ENCODE measurements around the gene MTHFD1.
"Not testable (repeated sequence)": the region's sequence is repeated elsewhere in the genome, so short reads cannot be mapped to it uniquely, and the experiment has no call there.

Gene MTHFD1

DNA sequence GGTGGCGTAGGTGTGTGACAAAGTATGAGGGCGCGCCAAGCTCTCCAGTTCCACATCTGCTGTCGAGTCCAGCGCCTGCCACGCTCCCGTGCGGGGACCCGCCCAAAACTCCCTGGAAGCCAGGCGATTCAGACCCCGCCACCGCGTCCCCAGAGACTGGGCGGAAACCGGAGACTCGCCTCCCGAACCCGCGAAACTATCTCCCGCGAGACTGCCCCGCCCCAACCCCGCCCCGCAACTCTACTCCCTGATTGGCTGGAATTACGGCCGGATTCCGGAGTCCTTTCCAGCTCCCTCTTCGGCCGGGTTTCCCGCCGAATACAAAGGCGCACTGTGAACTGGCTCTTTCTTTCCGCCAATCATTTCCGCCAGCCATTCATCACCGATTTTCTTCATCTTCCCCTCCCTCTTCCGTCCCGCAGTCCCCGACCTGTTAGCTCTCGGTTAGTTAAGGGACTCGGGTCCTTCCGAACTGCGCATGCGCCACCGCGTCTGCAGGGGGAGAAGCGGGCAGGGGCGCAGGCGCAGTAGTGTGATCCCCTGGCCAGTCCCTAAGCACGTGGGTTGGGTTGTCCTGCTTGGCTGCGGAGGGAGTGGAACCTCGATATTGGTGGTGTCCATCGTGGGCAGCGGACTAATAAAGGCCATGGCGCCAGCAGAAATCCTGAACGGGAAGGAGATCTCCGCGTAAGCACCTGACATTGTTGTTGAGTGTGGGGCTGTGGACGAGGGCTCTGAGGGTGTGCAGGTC is at the start of gene MTHFD1:
Gene MTHFD1 (plus strand): TSS at position 572 of the 751 bp plus-strand sequence. CDS start 75 bp downstream, at position 647.
- peak; percentile 98 for DNase-seq

DNA sequence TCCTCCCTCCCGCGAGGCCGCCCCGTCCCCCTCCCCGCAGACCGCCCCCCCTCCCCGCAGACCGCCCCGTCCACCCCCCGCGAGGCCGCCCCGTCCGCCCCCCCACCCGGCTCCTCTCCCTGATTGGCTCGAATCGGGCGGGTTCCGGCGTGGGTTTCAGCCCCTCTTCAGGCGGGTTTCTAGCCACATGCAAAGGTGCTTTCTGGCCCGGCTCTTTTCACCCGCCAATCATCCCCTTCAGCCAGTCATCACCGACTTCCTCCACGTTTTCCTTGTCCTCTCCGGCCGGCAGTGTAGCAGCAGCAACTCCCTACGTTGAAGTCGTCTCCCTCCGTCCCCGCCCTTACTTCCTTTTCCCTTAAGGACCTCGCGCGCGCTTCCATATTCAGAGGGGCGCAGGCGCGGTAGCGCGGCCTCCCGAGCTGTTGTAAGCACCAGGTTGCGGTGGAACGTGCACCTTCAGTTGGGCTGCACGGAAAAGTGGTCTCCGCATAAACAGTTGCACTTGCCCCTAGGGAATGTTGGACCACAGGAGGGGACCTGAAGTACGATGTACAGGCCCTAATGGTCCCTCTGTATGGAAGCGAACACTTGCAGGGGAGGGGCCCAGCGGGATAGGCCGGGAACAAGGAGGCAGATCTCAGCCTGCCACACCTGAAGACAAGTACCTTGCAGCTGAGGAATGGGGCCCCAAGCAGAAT is 49.4 kb upstream of the MTHFD1 start:
- peak; percentile 98 for DNase-seq

DNA sequence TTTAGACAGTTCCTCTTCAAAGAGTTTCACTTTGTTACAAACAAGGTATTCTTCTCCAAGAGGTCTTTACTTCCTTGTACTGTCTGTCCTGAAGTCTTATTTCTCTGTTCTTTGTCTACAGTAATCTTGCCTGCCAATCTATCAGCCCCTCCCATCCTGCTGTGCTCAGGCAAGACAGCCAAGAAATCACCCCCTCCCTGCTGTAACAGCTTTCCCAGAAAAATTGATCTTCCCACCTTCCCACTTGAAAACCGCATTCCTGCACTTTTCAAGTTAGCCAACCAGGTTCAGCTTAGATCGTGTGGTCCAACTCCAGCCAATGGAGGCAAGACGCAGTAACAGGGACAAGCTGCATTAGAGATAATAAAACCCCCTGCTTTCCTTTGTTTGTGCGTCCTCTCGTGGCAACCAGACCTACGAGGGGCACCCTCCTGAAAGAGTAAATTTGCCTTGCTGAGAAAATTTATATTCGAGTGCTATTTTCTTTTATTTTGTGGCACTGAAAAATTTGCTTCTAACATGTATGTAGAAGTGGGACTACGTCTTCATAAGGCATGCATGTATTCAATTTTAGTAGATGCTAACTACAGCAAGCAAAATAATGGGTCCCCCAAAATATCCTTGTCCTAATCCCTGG is 47.5 kb upstream of the MTHFD1 start:
- DNase-seq, result peak; percentile 5

DNA sequence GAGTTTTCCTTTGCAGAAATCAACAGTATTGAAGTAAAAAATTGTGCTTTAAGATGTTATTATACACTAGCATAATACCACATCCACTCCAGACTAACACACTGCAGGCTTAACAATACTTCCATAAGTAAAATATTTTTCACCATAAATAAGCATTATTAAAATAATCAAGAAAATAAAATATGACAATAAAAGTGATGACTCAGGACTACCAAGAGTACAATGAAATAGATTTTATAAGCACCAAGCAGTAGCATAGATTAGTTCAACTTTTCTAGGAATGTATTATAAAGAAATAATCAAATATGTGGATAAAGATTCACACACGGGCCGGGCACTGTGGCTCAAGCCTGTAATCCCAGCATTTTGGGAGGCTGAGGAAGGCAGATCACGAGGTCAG is 40.4 kb upstream of the MTHFD1 start:
- no peak for DNase-seq

DNA sequence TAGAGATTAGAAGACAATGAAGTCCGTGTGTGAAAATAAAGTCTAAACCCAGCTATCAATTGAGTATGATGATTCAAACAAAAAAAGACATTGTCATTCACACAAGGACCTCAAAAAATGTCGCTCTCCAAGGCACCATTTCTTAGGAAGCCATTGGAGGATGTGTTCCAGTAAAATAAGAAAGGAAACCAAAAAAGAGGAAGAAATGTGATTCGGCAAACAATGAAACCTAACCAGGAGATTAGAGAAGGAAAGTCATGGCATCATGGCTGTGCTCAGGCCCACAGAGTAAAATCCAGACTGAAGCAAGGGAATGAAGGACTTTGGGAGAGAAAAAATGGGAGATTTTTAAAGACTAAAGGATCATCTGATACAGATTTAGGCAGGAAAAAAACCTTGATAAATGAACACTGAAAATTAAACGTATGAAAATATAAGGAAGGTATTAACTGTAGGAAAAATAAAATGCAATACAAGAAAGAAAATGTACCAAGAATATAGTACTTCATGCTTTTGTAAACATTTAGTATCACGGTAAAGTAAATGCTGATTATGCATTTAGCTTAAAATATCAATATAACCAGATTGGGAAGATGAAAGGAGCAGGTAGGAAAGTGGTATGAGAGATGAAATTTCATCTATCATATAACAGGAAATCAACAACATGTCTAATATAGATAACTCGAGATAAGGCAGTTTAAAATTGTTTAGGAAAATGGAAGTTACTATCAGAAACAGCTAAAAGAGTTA is 38.2 kb upstream of the MTHFD1 start:
- DNase-seq, result no peak

DNA sequence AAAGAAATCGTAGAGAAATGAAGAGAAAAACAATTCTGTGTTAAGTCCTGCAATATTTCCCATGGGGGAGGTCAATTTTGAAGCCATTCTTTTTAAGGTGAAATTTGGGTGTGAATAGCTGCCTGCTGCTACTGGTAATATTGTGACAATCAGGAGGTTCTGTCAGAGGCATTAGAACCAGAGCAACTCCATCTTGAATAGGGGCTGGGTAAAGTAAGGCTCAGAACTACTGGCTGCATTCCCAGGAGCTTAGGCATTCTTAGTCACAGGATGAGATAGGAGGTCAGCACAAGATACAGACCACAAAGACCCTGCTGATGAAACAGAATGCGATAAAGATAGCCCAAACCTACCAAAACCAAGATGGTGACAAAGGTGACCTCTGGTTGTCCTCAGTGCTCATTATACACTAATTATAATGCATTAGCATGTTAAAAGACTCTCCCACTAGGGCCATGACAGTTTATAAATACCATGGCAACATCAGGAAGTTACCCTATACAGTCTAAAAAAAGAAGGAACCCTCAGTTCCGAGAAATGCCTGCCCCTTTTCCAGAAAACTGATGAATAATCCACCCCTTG is 24.8 kb upstream of the MTHFD1 start:
- DNase-seq, result no peak

DNA sequence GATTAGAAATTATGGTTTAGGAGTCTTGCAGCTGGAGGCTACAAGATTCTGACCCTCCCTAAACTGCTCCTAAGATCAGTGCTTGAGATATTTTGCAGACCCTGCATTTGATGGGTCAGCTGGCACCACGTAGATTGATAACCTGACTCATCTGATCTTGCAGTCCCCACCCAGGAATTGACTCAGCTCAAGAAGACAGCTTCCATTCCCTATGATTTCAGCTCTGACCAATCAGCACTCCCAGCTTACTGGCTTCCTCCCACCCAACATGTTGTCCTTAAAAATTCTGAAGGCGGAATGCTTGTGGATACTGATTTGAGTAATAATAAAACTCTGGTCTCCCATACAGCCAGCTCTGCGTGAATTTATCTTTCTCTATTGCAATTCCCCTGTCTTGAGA is 23.2 kb upstream of the MTHFD1 start:
- DNase-seq, result no peak

DNA sequence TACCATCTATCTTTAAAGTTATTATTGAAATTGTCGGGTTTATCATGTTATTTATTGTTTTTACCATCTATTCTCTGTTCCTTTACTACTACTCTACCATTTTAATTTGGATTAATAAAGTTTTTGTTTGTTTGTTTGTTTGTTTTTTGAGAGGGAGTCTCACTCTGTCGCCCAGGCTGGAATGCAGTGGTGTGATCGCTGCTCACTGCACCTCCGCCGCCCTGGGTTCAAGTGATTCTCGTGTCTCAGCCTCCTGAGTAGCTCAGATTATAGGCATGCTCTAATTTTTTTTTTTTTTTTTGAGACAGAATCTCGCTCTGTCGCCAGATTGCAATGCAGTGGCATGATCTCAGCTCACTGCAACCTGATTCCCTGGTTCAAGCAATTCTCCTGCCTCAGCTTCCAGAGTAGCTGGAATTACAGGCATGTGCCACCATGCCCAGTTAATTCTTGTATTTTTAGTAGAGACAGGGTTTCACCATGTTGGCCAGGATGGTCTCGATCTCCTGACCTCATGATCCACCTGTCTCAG is 22.7 kb upstream of the MTHFD1 start:
- not testable (repeated sequence) for DNase-seq

DNA sequence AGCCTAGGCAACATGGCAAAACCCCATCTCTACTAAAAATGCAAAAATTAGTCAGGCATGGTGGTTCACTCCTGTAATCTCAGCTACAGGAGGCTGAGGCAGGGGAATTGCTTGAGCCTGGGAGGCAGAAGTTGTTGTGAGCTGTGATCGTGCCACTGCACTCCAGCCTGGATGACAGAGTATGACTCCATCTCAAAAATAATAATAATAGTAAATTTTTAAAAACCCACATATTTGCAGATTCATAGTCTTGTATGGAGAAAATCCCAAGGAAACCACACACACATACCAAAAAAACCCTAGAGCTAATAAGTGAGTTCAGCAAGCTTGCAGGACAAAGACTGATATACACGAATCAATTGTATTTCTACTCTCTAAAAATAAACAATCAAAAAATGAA is 19.0 kb upstream of the MTHFD1 start:
- no peak for DNase-seq

DNA sequence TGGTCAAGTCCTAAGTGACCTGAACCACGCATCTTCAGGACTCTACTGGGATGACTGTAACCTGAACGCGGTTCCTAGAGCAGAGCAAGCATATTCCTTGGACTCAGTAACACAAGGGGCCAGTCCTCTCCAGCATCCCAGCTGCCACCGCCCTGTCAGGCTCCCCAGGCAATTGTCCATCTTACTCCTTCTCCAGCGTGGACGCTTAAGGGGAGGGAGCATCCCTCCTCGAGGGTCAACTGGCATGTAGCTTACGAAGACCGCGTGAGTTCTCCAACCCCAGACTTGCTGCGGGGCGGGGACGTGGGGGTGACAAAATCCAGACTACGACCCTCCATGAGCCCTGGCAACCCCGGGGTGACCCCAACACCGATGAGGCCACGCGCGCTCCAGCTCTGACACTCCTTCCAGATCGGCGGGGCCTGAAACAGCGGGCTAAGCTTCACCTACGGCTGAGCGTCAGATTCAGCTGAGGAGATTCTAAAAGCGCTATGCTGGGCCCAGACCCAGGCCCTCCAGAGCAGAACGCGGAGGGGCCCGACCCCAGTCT is 846 bp upstream of the MTHFD1 start:
- peak; percentile 62 for DNase-seq

DNA sequence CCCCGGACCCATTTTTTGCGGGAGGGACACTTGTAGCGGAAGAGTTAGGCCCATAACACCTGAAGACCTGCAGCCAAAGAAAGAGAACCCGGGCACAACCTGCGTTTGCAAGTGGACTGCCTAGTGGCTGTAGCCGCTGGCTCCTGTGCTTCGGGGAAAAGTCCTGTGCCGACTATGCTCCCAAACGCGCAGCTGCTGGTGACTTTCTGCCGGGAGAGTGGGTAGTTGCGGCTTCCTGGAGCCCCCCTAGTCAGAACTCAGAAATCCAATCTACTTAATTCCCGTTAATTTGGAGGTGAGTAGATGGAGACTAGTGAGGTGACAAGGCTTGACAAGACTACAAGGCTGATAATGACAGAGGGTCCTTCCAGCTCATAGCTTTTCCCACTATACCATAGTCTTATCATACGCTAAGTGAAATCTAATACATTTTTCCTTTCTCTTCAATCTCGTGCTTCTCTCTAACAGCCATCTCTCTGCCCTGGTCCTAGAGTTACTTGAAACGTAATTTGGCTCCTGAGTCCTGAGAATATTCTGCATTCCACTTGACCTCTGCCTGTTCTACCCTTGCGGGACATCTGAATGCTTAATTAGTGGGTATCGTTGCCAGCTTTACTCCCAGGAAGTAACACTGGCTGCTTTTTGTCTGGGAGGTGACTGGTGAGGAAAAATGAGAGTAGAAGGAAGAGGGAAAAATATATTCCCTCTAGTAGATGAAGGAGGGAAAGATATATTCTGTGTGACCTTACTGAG is 556 bp downstream of the MTHFD1 start:
- DNase-seq, result peak; percentile 69

DNA sequence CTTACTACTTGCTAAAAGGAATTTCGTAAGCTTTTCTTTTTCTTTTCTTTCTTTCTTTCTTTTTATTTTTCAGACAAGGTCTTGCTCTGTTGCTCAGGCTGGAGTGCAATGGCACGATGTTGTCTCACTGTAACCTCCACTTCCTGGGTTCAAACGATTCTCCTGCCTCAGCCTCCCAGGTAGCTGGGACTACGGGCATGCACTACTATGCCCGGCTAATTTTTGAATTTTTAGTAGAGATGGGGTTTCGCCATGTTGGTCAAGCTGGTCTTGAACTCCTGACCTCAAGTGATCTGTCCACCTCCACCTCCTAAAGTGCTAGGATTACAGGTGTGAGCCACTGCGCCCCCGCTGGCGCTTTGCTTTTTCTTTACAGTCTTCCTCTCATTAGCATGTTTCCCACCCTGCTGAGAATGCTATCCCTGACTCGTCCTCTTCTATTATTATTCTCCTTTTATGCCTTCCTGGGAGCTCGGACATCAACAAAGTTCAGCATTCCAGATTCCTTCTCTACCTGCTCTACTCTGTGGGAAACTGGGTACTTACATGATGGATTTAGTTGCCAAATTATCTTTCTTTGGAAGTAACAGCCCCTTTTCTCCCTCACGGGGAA is 3.1 kb downstream of the MTHFD1 start:
- DNase-seq, result no peak

DNA sequence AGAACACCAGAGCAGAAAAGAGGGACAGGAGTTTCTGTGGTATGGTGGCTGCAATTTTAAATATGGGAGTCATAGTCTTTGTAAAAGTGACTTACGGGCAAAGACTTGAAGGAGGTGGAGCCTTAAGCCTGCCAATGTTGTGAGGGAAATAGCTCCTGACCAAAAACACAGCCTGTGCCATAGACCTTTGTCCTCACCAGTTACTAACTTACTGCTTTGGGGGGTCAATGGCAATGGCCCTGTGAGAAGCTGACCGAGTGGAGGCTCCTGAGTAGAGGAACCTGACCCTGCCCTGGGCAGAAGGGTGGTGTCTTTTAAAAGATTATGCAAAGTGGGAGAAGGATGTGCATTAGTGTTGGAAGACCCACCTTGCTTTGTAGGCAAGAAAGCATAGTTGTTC is 3.8 kb downstream of the MTHFD1 start:
- no peak for DNase-seq

DNA sequence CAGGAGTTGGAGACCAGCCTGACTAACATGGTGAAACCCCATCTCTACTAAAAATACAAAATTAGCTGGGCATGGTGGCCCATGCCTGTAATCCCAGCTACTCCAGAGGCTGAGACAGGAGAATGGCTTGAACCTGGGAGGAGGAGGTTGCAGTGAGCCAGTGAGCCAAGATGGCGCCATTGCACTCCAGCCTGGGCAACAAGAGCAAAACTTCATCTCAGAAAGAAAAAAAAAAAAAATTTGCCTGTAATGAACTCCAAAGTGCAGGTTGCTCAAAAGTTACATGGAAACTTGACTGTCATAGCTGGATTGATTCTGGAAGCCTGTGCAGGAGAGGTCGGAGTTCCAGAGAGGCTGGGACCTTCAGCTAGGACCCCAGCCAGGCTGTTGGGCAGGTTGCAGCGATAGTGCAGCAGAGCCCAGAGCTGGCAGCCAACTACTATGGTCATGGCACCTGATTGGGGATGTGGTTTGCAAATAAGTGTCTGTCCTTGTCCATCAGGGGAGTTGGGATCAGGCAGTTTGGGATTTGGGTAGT is 5.1 kb downstream of the MTHFD1 start:
- DNase-seq, result not testable (repeated sequence)

DNA sequence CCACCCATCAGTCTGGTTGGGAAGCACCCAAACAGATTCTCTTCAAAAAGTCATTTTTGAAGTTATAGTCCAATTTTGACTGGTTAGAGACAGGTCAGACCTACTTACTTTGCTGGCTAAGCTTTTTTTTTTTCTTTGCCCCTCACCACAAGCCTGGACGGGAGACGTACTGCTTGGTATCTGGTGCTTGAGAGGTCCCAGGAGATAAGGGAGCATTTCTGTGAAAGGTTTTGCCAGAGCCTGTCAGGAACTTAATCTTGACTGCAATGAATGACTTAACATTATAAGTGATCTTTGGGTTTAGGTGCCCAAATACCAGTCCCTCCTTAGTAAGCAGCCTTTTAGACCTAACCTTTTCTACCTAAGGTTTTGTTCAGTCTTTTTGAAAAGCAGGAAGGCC is 6.3 kb downstream of the MTHFD1 start:
- no peak for DNase-seq

DNA sequence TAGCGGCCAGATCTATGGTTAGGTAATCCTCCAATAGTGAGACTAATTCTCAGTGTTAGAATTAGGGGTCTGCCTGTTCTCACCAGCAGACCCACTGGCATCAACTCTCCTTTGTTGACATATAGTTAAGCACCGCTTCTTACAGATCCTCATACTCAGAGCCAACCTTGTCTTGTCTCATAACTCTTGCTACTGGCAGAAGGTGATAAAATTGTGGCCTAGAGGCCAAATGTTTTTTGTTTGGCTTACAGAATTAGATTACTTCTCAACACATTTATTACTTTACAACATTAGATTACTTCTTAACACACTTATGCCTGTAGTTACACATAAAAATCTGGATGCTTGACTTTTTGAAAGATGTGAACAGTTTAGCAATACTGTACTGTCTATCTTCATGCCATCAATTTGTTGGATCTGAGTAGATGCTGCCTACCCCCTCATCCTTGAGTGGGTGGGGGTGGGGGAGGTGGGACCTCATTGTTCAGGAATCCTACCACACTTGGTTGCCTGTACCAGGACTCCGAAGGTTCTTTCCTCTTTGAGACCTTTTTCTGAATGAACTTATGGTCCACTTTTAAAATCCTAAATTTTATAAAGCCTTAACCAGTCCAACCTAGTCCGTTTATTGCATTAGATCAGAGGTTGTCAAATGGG is 7.0 kb downstream of the MTHFD1 start:
- DNase-seq, result no peak

DNA sequence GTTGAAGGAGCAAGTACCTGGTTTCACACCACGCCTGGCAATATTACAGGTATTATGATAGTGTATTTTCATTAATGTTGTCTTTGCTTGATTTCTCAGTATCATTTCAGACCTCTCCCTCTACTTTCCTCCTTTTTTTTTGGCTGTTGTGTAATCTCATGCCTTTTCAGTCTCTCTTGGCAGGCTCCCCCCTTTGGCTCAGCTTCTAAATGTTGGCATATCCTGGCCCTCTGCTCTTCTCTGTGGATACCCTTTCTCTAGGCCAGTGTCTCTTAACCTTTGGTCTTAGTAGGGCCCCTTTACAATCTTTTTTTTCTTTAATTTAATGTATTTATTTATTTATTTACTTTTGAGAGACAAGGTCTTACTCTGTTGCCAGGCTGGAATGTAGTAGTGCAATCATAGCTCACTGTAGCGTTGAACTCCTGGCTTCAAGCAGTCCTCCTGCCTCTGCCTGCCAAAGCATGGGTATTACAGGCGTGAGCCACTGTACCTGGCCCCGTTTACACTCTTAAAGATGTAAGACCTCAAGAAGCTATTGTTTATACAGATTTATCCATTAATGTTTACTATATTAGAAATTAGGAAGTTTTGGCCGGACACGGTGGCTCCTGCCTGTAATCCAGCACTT is 12.8 kb downstream of the MTHFD1 start:
- no peak for DNase-seq

DNA sequence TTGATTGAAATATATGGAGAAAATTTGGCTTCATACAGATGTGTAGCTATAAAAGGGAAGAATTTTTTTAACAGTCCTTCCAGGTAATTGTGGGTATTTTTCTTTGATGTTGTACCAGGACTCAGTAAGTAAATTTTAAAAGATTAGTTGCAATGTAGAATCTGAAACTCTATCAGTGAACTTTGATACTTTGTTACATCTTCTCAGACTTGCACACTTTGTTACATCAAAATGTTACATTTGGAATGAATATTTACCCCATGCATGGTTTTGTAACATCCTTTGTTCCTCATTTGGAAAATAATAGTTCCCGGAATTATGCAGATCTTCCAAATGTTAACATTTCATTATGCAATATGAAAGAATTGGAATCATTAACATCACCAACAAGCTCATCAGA is 13.8 kb downstream of the MTHFD1 start:
- DNase-seq, result no peak

DNA sequence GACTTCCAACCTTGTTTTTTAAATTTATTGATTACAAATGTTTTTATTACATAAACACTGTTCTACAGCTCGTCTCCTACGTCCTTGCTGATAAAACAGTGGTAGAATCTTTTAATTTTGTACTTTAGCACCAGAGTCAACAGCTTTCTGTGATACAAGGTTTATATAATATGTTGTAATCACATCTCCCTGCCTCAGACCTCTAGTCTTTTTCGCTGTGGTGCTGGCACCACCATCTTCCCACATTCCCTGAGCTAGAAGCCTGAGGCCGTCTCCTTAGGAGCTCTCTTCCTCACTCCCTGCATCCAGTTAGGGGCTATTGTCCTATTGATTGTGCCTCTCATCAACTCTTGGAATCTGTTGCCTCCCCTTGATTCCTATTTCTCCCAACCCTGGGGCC is 17.1 kb downstream of the MTHFD1 start:
- DNase-seq, result no peak

DNA sequence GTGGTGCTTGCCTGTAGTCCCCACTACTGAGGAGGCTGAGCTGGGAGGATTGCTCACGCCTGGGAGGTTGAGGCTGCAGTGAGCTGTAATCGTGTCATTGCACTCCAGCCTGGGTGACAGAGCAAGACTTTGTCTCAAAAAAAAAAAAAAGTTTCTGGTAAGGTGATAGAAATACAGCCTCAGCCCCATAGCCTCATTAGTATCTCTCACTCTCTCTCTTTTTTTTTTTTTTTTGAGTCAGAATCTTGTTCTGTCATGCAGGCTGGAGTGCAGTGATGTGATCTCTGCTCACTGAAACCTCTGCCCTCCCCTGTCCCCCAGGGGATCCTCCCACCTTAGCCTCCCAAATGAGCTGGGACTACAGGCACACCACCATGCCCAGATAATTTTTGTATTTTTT is 19.2 kb downstream of the MTHFD1 start:
- no peak for DNase-seq

All from DMS53 (cell line).